Right atrium auricular region (tissue), 2 donors: ENCODE data around the gene LSM7. TPM values are rescaled to one million over a fixed set of nuclear protein-coding genes. Genes with fewer than 3 reads are reported as not detected.
"Not testable (repeated sequence)": the region's sequence is repeated elsewhere in the genome, so short reads cannot be mapped to it uniquely, and the experiment has no call there.

Experiments
- DNase-seq: peaks from one replicate; pipeline ENCODE4 v3.0.0-alpha.2; 2019; ENCODE audit warnings: low spot score
- H3K27ac ChIP-seq, 2 donors: fragments of 200-600 bp; sonication (generic); 1 replicate in 1 of 2; 2 replicates in 1 of 2; pipeline ENCODE4 v1.5.1; 2016 to 2019
- H3K27me3 ChIP-seq, 2 donors: fragments of 200-600 bp; sonication (generic); one replicate each; pipeline versions ENCODE4 v1.5.1 to v1.6.0; 2017 to 2019
- H3K36me3 ChIP-seq: fragments of 200-600 bp; sonication (generic); one replicate; pipeline ENCODE4 v1.5.1; 2016
- H3K4me1 ChIP-seq, 2 donors: fragments of 200-600 bp; sonication (generic); one replicate each; pipeline versions ENCODE4 v1.5.1 to v1.6.0; 2017 to 2019
- H3K4me3 ChIP-seq, 2 donors: fragments of 200-600 bp; sonication (generic); 1 replicate in 1 of 2; 2 replicates in 1 of 2; pipeline ENCODE4 v1.5.1; 2017 to 2019; ENCODE audit warnings: mild to moderate bottlenecking in 1 of 2, moderate library complexity in 1 of 2
- H3K9me3 ChIP-seq, 2 donors: fragments of 200-600 bp; sonication (generic); one replicate each; pipeline ENCODE4 v1.5.1; 2019
- CTCF ChIP-seq, 2 donors: fragments of 200-600 bp; sonication (generic); IDR thresholded peaks; one replicate each; pipeline ENCODE4 v1.5.1; 2019; ENCODE audit warnings: antibody characterized with exemption in 2 of 2
- total RNA-seq, 2 donors: library from RNA; depleted of rRNA; stranded (reverse); fragments of >200 nt; gene quantifications; one replicate each; pipeline ENCODE4 v1.1.0, GENCODE V29; 2016

The LSM7 gene
- total RNA-seq, 2 donors from 2014 or later = 38.6 to 104 TPM

- peaks cover 10 to 22% of the 10 kb centered on the region in 2 donors for H3K27me3 ChIP-seq
- no peaks in the 10 kb centered on the region for H3K36me3 ChIP-seq
- H3K4me1 ChIP-seq = peaks cover 0 to 37% of the 10 kb centered on the region in 2 donors
- no peak overlapping the region for H3K4me3 ChIP-seq
- no peaks in the 10 kb centered on the region for H3K9me3 ChIP-seq
- no peak for DNase-seq
- no peak overlapping the region for H3K27ac ChIP-seq
- no peak for TF ChIP-seq CTCF (IDR thresholded peaks at IDR 0.05)
Measured at GRCh38 chr19:2286402-2287140, 41.8 kb downstream of the LSM7 start.

- H3K4me3 ChIP-seq = no peak overlapping the region
- H3K36me3 ChIP-seq = no peaks in the 10 kb centered on the region
- peaks cover 0 to 17% of the 10 kb centered on the region in 2 donors for H3K4me1 ChIP-seq
- H3K27ac ChIP-seq = no peak overlapping the region
- H3K27me3 ChIP-seq = no peaks in the 10 kb centered on the region
- H3K9me3 ChIP-seq = no peaks in the 10 kb centered on the region
- no peak for DNase-seq
- no peak for TF ChIP-seq CTCF (IDR thresholded peaks at IDR 0.05)
Measured at GRCh38 chr19:2283835-2284507, 44.4 kb downstream of the LSM7 start.

GRCh38 chr19:2282862-2283237, 45.5 kb downstream of the LSM7 start:
- Histone ChIP-seq H3K4me1 (peaks cover 0 to 17% of the 10 kb centered on the region in 2 donors), H3K9me3 (no peaks in the 10 kb centered on the region), H3K27me3 (no peaks in the 10 kb centered on the region), H3K36me3 (no peaks in the 10 kb centered on the region), H3K27ac (peak overlapping the region in 1 of 2 donors; percentile 46), H3K4me3 (peak overlapping the region in 1 of 2 donors; percentile 45)
- no peak for DNase-seq
- TF ChIP-seq CTCF (IDR thresholded peaks at IDR 0.05) = no peak

GRCh38 chr19:2282062-2282861, 46.1 kb downstream of the LSM7 start, which contains the start of gene PEAK3:
TSS of gene PEAK3 (minus strand) at chr19:2282175. CDS start at chr19:2280931, 1,244 bp downstream.
- H3K9me3 ChIP-seq = no peaks in the 10 kb centered on the region
- H3K36me3 ChIP-seq = no peaks in the 10 kb centered on the region
- DNase-seq = peak; percentile 84
- TF ChIP-seq CTCF (IDR thresholded peaks at IDR 0.05) = no peak
- H3K4me1 ChIP-seq = peaks cover 0 to 17% of the 10 kb centered on the region in 2 donors
- peak within 1 kb of the TSS; percentile 24 to 45 for H3K4me3 ChIP-seq
- peak within 1 kb of the TSS; percentile 33 to 46 for H3K27ac ChIP-seq
- no peaks in the 10 kb centered on the region for H3K27me3 ChIP-seq

- not testable (repeated sequence) for DNase-seq, H3K27me3 ChIP-seq, H3K9me3 ChIP-seq, H3K36me3 ChIP-seq
- peaks cover 0 to 18% of the 10 kb centered on the region in 2 donors for H3K4me1 ChIP-seq
- peak overlapping the region; percentile 24 to 45 for H3K4me3 ChIP-seq
- peak overlapping the region; percentile 33 to 46 for H3K27ac ChIP-seq
Measured at GRCh38 chr19:2281265-2282061, 46.9 kb downstream of the LSM7 start.
